GM18907 (cell line): ENCODE measurements around the gene GMPR.

Experiments
- ATAC-seq: cut with Tn5 transposase; IDR thresholded peaks from one replicate; pipeline ENCODE4 v1.9.1; 2021; ENCODE audit warnings: mild to moderate bottlenecking, moderate library complexity; ENCODE audit not compliant: unreplicated experiment

Gene GMPR

GRCh38 chr6:16238057-16238962, at the start of gene GMPR:
Gene GMPR, plus strand, starts transcription at chr6:16238587. Its CDS starts 107 bp downstream, at chr6:16238694.
- ATAC-seq, result peak; percentile 72

- ATAC-seq, result no peak
Measured at GRCh38 chr6:16190214-16190613, 48.2 kb upstream of the GMPR start.

- ATAC-seq, result no peak
Measured at GRCh38 chr6:16196260-16196983, 42.0 kb upstream of the GMPR start.

GRCh38 chr6:16196984-16197546, 41.3 kb upstream of the GMPR start:
- ATAC-seq, result no peak

GRCh38 chr6:16198061-16198705, 40.2 kb upstream of the GMPR start:
- no peak for ATAC-seq

- ATAC-seq, result no peak
Measured at GRCh38 chr6:16199804-16200203, 38.6 kb upstream of the GMPR start.

GRCh38 chr6:16200321-16200883, 38.0 kb upstream of the GMPR start:
- ATAC-seq, result no peak

GRCh38 chr6:16201706-16202105, 36.7 kb upstream of the GMPR start:
- no peak for ATAC-seq

GRCh38 chr6:16204653-16205376, 33.6 kb upstream of the GMPR start:
- ATAC-seq, result peak; percentile 16

GRCh38 chr6:16205377-16206144, 32.8 kb upstream of the GMPR start:
- peak; percentile 94 for ATAC-seq

- ATAC-seq, result no peak
Measured at GRCh38 chr6:16206595-16207037, 31.8 kb upstream of the GMPR start.

GRCh38 chr6:16208989-16209388, 29.4 kb upstream of the GMPR start:
- no peak for ATAC-seq

- ATAC-seq, result no peak
Measured at GRCh38 chr6:16209539-16209938, 28.8 kb upstream of the GMPR start.

- no peak for ATAC-seq
Measured at GRCh38 chr6:16212276-16212675, 26.1 kb upstream of the GMPR start.

- ATAC-seq, result no peak
Measured at GRCh38 chr6:16216501-16217155, 21.8 kb upstream of the GMPR start.

GRCh38 chr6:16217156-16217721, 21.1 kb upstream of the GMPR start:
- no peak for ATAC-seq

GRCh38 chr6:16222826-16223225, 15.6 kb upstream of the GMPR start:
- peak; percentile 54 for ATAC-seq

GRCh38 chr6:16223362-16223761, 15.0 kb upstream of the GMPR start:
- ATAC-seq, result no peak

GRCh38 chr6:16224409-16224808, 14.0 kb upstream of the GMPR start:
- ATAC-seq, result no peak
